SIG-M5 (cell line): ENCODE data around the gene DGAT2.

Source experiments
- DNase-seq: peaks from one replicate; lab custom pipeline; 2025; lab: John Stamatoyannopoulos, UW

The DGAT2 gene

DNA sequence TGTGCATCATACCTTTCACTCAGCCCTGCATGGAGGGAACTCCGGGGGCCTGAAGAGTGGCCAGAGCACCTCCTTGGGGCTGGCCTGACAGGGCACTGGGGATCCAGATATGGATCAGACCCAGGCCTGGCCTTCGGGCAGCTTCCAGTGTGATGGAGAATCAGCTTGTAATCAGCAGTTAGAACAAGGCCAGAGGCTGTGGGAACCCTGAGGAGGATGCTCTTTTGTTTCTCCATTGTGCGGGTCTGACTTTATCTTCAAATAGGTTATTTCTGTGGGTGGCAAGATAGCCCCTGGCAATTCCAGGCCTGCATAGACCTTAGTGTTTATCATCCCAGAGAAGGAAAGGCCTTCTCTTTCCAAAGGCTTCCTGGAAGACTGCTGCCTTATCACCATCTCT is 12.3 kb downstream of the DGAT2 start:
- no peak for DNase-seq

DNA sequence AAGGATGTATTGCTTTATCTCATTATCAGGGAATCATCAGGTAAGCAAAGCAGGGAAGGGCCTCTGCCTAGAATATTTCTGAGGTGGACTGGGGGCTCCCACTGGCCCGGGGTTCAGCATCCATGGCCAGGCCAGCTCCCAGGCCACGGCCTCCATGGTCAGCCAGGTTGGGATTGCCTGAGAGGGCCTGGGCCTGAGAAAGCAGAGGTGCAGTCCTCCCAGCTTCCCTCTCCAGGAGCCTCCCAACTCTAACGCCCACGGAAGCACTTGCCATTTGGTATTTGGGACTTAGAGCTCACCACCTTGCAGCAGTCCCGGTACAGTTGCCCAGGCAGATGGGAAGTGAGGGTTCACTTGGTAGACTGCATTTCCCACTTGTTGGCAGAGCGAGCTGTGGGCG is 12.7 kb downstream of the DGAT2 start:
- no peak for DNase-seq

DNA sequence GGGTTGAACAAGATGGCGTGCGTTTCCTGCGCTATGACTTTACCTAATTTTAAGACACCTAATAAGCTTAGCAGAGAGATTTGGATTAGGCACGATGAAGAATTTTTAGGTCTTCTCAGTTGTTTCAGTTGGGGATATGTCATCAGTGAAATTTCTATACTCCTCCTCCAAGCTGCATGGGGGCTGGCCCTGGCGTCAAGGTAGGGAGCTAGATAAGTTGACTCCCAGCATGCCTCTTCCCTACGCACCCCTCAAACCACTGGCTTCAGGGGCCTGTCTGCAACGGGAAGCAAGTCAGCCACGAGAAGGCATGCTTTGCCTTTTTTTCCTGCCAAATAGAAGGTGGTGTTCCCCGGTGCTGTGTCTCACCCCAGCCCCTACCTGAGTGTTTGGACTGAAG is 13.3 kb downstream of the DGAT2 start:
- no peak for DNase-seq

DNA sequence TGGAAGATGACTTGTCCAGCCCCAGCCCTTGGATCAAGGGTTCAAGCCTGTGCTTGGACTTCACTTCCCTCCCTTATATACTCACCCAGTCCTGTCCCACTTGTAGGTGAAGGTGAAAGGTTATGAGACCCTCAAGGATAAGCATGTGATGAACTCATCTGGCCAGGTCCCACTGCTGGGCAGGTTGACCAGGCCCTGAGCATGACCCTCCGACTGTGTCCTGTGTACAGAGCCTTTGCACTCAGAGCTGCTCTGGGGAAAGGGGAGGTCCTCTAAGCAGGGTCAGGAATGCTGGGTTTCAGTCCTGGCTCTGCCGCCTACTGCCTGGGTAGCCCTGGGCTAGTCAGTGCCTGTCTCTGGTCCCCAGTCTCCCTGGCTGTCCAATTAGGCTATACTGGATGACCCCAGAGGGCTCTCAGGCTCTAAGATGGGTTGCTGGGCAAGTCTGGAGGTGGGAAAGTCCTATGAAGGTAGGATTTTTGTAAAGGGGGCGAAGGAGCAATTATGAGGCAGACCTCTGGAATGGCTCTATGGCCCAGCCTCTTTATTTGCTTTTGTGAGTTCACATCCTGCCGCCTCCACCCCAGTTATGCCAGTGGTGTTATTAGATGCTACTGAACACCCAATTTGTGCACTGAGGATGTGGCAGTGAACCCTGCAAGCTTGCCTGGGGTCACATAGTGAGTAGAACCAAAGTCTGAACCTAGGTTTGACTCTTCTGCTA is 14.1 kb downstream of the DGAT2 start:
- no peak for DNase-seq

DNA sequence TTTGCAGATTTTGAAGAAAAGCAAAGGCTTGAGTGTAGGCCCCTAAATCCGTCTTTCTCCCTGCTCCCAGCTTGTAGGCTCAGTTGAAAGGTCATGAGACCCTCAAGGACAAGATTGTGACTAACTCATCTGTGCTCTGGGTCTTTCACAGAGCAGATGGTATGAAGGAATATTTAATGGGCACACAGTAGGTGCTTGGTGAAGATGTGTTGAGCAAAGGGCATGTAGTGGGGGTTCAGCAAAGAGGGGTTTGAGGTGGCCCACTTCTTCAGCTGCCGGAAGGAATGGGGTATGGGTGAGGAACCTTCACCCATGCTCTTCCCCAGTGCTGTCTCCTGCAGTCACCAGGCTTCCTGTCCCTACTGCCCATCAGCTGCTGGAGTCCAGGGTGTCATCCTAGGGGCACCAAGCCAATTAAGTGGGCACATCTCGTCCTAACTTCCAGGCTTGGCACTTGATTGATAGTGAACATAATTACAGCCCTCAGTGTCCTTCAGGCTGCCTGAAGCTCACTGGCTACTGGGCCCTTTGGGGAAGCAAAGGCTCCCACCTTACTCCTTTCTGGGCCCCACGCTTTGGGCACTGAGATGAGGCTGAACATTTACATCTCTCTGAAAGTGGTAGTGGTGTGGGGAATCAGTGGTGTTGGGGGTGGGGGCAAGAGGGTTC is 15.0 kb downstream of the DGAT2 start:
- no peak for DNase-seq

DNA sequence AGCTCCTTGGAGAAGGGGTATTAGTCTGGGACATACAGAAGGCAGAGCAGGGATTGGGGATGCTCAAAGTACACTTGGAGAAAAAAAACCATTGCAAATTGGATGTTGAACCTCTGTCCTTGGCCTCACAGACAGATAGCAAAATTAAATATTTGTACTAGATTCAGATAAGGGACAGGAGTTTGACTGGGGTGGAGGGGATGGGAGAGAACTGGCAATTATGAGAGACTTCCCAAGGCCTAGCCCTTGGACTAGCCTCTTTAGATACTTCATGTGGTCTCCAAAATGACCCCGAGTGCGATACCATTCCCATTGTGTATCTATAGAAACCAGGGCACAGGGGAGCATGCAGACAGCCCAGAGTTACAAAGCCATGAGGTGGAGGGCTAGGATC is 15.5 kb downstream of the DGAT2 start:
- no peak for DNase-seq

DNA sequence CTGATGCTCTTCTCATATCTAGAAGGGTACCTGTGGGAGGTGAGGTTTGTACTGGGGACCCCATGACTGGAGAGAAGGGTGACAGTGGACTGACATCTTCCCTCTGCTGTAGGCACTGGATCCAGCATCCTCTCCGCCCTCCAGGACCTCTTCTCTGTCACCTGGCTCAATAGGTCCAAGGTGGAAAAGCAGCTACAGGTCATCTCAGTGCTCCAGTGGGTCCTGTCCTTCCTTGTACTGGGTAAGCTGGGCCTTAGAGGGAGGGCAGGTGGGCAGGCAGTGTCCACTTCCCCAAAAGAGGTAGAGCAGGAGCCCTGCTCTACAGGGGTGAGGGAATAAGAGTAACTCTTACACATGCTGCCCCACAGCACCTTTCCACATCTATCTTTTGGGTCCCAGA is 15.9 kb downstream of the DGAT2 start:
- no peak for DNase-seq

DNA sequence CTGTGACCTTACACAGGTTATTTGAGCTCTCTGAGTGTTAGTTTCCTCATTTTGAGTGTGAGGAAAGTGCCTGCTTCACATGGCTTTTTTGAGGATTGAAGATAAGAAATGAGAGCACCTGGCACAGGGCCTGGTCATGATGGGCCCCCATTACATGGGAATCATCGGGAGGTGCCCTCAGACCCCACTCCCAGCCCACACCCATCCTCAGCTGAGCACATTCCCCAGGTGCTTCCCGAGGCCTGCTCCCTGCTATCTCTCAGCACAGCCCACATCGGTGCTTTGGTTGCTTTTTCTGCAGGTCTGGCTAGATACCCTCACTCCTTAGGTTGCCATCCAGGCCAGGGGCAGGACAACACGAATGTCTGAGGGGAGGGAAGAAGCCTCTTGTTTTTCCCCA is 16.6 kb downstream of the DGAT2 start:
- DNase-seq = no peak

DNA sequence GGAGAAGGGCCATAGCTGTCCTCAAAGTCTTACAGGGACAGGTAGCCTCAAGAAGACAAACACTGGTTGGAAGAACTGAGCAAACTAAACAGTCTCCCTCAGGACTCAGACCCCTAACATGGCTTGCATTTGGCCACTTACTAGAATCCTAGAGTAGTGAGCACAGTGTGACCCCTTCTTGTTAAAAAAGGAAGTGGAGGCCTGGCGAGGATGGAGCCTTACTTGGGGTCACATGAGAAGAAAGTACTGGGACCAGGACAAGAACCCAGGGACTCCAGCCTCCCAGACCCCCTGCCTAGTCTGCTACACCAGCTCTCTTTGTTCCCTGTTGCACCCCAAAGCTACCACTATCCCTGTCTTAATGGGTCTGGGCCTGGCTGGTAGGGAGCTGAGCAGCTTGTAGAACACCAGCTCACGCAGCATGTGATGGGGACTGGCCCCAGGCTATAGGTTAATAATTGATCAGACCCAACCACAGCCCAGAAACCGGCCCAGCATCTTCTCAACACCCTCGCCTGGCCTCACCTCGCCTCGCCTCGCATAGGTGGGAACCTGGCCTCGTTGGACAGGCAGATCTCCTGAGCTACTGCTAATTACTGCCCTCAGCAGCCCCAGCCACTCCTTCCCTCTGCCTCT is 17.6 kb downstream of the DGAT2 start:
- no peak for DNase-seq

DNA sequence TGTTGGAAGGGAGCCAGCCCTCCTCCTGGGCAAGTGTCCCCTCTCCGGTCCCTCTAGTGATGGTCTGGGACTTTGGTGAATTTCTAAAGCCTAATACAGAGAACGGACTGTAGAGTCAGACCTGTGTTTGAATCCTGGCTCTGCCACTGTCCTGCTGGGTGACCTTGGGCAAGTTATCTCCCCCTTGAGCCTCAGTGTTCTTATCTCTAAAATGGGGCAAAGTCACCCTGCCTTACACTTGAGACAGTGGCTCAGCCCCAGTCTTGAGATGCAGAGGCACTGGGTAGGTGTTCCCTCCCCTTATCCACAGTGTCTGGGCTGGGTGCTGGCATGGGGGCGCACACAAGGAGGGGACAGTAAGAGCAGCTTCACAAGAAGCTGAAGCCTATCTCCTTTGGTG is 20.9 kb downstream of the DGAT2 start:
- no peak for DNase-seq

DNA sequence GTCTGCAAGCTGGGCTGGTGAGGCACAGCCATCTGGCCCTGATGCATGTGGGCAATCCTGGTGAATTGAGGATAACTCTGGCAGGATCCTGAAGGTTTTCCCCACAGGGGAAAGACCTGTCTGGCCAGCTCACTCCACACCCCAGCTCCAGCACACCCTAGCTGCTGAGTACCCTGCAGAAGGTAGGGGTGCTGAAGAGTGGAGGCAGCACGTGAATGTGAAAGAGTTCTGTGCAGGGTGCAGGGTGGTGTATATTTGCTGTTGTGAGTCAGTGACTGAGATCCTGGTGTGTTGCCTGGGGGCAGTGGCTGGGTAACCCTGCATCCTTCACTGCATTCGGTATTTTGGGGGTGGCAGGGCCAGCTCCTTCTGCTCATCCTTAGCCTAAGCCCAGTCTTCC is 22.4 kb downstream of the DGAT2 start:
- DNase-seq = no peak

DNA sequence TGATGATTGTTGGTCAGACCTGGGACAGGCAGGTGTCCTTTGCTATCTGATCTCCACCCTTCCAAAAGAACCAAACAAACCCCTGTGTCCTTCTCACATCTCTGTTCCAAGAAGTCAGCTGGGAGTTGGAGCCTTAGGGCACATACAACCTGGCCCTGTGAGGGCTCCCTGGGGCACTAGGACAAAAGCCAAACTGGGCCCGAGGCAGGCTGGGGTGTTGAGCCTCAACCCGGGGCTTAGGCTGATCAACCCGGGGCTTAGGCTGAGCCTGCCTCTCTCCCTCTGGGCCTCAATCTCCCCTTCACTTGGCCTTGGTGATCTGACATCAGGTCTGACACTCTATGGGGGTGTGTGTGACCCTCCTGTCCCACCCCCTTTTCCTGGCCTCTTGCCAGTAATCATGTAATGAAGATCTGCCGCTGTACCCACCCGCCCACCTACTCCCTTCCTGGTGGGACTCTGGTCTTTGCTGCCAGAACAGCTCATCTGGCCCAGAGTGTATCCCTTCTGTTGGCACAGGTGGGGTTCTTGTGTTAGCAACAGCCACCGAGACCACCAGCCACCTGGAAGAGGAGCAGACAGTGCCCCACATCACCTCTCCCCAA is 23.7 kb downstream of the DGAT2 start:
- DNase-seq = no peak

DNA sequence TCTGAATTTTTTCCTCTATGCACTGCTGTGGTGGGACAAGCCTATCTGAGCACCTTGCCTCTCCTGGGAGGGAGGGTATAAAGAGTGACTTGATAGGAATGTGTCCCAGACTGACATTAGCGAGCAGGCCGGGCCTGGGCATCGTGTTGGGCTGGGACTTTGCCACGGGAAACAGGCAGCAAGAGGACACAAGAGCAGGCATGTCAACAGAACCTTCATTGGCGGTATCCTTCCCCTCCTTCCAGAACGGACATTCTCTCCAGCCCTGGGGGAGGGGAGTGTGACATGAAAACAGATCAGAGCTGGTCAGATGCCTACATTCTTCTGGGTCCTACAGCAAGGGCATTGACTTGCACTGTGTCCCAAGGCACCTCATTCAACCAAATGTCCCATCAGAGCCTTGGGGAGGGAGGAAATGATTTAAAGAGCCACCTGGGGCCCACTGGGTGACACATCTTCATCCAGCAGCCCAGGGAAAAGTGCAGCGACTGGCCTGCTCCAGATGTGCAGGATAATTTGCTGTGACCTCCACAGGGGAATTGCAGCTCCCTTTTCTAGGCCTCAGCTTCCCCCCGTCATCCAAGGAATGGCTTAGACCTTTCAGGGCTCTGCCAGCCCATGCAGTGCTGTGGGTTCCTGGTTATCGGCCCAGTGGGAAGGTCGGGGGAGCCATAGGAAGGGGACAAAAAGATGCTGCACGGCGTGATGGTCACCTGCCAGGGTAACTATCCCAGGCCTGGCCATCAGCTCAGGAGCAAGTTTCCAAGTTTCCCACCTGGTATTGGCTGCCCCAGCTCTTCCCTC is 24.6 kb downstream of the DGAT2 start:
- no peak for DNase-seq

DNA sequence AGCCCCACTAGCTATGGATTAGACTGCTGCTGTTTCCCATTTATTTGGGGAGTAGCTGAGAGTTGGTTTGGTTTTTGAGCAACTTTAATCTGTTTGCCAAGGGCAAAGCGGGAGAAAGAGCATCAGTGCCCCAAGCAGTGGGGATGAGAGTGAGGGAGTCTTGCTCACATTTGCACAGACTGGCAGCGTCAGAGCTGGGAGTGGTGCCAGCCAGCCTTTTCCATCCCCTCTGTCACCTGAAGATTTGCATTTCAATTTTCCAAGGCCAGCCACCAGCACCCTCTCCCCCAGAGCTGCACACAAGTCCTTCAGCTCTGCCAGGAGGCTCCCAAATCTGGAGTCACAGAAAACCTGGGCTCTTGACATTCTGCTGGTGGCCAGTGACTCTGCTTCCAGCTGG is 25.4 kb downstream of the DGAT2 start:
- DNase-seq = no peak

DNA sequence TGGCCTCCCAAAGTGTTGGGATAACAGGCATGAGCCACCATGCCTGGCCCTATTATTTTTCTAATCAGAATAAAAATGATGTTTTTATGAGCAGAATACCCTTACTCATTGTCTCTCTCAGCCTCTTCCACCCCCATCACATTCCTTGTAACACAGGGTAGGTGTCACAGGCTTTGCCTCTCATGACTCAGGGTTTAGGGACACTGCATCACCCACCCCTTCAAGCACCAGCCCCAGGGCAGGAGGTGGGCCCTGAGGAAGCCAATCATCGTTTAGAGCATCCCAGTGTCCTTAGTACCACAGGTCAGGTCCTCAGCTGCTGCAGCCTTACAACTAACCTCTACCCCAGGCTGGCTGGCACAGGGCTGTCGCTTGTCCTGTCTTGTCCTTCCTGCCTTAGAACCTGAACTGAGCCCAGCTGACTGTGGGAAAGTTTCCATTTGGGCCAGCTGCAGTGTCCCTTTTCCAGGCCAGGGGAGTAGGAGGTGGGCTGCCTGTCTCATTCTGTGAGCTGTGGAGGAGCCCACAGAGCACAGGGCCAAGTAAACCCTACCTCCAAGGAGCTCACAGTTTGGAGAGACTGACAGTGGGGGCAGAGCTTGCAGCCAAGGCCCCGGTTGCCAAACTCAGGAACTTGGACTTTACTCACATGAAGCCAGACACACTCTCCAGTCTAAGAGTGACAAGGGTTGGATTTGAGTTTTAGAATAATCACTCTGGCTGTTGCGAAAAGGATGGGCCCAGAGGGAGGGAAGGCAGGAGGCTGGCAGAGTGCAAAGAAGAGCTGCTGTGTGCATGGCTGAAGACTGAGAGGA is 26.9 kb downstream of the DGAT2 start:
- DNase-seq = no peak

DNA sequence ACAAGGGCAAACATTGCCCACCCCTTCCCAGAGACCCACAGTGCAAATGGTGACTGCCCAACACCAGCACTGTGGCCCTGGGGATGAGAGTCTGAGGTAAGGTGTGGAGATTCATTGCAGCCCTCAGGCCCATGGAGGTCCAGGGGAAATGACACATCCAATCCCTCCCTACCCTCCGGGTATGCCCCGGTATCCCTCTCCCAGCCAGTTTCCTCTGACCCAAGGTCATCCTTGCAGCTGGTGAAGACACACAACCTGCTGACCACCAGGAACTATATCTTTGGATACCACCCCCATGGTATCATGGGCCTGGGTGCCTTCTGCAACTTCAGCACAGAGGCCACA is 27.5 kb downstream of the DGAT2 start:
- no peak for DNase-seq

DNA sequence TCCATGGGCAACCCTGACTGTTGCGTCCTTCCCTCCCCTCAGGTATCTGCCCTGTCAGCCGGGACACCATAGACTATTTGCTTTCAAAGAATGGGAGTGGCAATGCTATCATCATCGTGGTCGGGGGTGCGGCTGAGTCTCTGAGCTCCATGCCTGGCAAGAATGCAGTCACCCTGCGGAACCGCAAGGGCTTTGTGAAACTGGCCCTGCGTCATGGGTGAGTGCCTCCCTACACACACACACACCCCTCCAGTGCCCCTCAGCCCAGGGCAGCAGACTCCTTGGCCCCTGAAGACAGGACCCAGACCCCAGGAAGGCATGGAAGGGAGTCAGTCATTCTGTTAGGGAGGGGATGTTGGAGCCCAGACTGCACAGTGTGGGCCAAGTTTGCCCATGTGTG is 28.5 kb downstream of the DGAT2 start:
- DNase-seq = no peak

DNA sequence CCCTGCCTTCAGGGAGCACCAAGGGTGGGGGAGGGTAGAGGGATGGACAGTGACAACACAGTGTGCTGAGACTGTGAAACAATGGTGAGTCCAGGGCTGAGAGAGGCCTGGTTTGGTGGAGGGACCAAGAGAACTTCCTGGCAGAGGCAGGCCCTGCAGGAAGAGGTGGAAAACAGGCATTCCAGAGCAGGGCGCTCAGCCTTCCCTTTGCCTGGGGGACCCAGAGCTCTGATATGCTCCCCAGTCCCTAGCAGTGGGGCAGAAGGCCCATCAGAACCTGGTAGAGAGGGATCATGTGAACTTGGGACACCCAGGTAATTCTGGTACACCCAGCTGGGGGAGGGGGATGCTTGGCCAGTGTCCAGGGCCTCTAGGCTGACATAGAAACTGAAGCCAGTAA is 29.2 kb downstream of the DGAT2 start:
- DNase-seq = no peak

DNA sequence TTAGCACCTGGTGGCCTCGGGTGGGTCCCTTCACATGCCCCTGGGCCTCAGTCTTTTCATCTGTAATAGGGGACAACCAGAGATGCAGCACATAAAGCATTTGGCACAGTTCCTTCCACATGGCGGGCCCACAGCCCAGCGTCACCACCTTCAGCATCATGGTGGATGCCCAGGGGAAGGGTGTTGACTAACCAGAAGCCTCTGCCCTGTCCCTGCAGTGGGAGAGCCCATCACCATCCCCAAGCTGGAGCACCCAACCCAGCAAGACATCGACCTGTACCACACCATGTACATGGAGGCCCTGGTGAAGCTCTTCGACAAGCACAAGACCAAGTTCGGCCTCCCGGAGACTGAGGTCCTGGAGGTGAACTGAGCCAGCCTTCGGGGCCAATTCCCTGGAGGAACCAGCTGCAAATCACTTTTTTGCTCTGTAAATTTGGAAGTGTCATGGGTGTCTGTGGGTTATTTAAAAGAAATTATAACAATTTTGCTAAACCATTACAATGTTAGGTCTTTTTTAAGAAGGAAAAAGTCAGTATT is 31.6 kb downstream of the DGAT2 start:
- no peak for DNase-seq

DNA sequence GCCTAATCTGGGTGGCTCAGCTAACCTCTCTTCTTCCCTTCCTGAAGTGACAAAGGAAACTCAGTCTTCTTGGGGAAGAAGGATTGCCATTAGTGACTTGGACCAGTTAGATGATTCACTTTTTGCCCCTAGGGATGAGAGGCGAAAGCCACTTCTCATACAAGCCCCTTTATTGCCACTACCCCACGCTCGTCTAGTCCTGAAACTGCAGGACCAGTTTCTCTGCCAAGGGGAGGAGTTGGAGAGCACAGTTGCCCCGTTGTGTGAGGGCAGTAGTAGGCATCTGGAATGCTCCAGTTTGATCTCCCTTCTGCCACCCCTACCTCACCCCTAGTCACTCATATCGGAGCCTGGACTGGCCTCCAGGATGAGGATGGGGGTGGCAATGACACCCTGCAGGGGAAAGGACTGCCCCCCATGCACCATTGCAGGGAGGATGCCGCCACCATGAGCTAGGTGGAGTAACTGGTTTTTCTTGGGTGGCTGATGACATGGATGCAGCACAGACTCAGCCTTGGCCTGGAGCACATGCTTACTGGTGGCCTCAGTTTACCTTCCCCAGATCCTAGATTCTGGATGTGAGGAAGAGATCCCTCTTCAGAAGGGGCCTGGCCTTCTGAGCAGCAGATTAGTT is 32.3 kb downstream of the DGAT2 start:
- no peak for DNase-seq
